DOHH2 (cell line): Measurements from ENCODE around the gene CPA5.

Experiments used
- H3F3A ChIP-seq: fragments of 200-600 bp; sonication (generic), shearing (Covaris generic); 2 replicates; pipeline ENCODE4 v1.6.0; 2016; ENCODE audit warnings: antibody characterized with exemption, mild to moderate bottlenecking; ENCODE audit not compliant: control insufficient read depth, insufficient read depth
- H3K27ac ChIP-seq: fragments of 200-600 bp; sonication (generic); 2 replicates; pipeline ENCODE4 v1.5.1; 2014; ENCODE audit warnings: low read depth, mild to moderate bottlenecking, low read length, moderate library complexity
- H3K27me3 ChIP-seq: fragments of 200-600 bp; sonication (generic); 2 replicates; pipeline ENCODE4 v1.6.1; 2014; ENCODE audit warnings: mild to moderate bottlenecking, low read length, mixed read lengths; ENCODE audit not compliant: control insufficient read depth
- H3K36me3 ChIP-seq: fragments of 200-600 bp; sonication (generic); 2 replicates; pipeline ENCODE4 v1.6.1; 2014; ENCODE audit warnings: mild to moderate bottlenecking, low read length, moderate library complexity, mixed read lengths; ENCODE audit not compliant: control insufficient read depth
- H3K4me1 ChIP-seq: fragments of 200-600 bp; sonication (generic); 2 replicates; pipeline ENCODE4 v1.6.1; 2014; ENCODE audit warnings: mild to moderate bottlenecking, low read length, mixed read lengths; ENCODE audit not compliant: control insufficient read depth
- H3K4me2 ChIP-seq: fragments of 200-600 bp; sonication (generic); 2 replicates; pipeline ENCODE4 v1.6.0; 2014; ENCODE audit warnings: mild to moderate bottlenecking, low read length, moderate library complexity
- H3K4me3 ChIP-seq: fragments of 200-600 bp; sonication (generic); 2 replicates; pipeline ENCODE4 v1.5.1; 2014; ENCODE audit warnings: mild to moderate bottlenecking, low read length, mixed read lengths
- H3K79me2 ChIP-seq: fragments of 200-600 bp; sonication (generic); 2 replicates; pipeline ENCODE4 v1.6.1; 2014; ENCODE audit warnings: mild to moderate bottlenecking, low read length, mixed read lengths; ENCODE audit not compliant: control insufficient read depth
- H3K9me2 ChIP-seq: fragments of 200-600 bp; sonication (generic); replicated peaks from 2 replicates; pipeline ENCODE4 v1.6.1; 2014; ENCODE audit warnings: mild to moderate bottlenecking, low read length, mixed read lengths; ENCODE audit not compliant: control insufficient read depth
- H3K9me3 ChIP-seq: fragments of 200-600 bp; sonication (generic); 2 replicates; pipeline ENCODE4 v1.6.1; 2014; ENCODE audit warnings: antibody characterized with exemption, low read length, mixed read lengths; ENCODE audit not compliant: control insufficient read depth, insufficient read depth
- H4K20me1 ChIP-seq: fragments of 200-600 bp; sonication (generic); 2 replicates; pipeline ENCODE4 v1.6.0; 2014; ENCODE audit warnings: low read depth, mild to moderate bottlenecking, antibody characterized with exemption, low read length, moderate library complexity; ENCODE audit not compliant: control insufficient read depth, insufficient read depth
- EZH2phosphoT487 ChIP-seq: fragments of 200-600 bp; sonication (generic); IDR thresholded peaks from 2 replicates; pipeline ENCODE4 v1.6.1; 2017; ENCODE audit warnings: borderline replicate concordance, mild to moderate bottlenecking, antibody characterized with exemption, low read length, moderate library complexity, mixed read lengths
- TF ChIP-seq, protein P1 (sequence below): fragments of 200-600 bp; sonication (generic); IDR thresholded peaks from one replicate; pipeline ENCODE4 v1.5.1; 2014; ENCODE audit warnings: antibody characterized with exemption, mild to moderate bottlenecking, low read depth, low read length; ENCODE audit not compliant: poor library complexity, severe bottlenecking

CPA5 gene

DNA sequence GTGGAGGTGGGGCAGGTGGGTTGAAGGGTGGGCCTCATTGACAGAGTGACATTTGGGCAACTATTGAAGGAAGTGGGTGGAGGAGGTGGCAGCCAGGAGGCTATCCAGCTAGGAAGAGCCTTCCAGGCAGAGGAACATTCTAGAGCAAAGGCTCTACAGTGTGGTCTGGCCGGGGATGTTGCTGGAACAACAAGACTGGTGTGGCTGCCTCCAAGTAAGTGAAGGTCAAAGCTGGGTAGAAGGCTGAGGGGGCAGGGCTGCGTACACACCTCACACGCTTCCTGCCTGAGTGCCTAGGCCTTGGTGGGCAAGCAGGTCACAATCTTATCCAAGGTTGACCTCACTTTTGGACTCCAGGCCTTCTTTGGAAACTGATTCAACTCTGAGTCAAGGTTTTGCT lies 42.3 kb downstream of the CPA5 start:
- Histone ChIP-seq H3K4me2 (no peak overlapping the region), H3K36me3 (no peaks in the 10 kb centered on the region), H4K20me1 (no peaks in the 10 kb centered on the region), H3F3A (no peaks in the 10 kb centered on the region), H3K4me3 (no peak overlapping the region), H3K27ac (no peak overlapping the region), H3K9me3 (no peaks in the 10 kb centered on the region), H3K79me2 (no peaks in the 10 kb centered on the region), H3K4me1 (no peaks in the 10 kb centered on the region), H3K9me2 (no peaks in the 10 kb centered on the region), H3K27me3 (no peaks in the 10 kb centered on the region)
- no peak for TF ChIP-seq EZH2phosphoT487
- TF ChIP-seq, protein P1, sequence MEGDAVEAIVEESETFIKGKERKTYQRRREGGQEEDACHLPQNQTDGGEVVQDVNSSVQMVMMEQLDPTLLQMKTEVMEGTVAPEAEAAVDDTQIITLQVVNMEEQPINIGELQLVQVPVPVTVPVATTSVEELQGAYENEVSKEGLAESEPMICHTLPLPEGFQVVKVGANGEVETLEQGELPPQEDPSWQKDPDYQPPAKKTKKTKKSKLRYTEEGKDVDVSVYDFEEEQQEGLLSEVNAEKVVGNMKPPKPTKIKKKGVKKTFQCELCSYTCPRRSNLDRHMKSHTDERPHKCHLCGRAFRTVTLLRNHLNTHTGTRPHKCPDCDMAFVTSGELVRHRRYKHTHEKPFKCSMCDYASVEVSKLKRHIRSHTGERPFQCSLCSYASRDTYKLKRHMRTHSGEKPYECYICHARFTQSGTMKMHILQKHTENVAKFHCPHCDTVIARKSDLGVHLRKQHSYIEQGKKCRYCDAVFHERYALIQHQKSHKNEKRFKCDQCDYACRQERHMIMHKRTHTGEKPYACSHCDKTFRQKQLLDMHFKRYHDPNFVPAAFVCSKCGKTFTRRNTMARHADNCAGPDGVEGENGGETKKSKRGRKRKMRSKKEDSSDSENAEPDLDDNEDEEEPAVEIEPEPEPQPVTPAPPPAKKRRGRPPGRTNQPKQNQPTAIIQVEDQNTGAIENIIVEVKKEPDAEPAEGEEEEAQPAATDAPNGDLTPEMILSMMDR, result no peak

DNA sequence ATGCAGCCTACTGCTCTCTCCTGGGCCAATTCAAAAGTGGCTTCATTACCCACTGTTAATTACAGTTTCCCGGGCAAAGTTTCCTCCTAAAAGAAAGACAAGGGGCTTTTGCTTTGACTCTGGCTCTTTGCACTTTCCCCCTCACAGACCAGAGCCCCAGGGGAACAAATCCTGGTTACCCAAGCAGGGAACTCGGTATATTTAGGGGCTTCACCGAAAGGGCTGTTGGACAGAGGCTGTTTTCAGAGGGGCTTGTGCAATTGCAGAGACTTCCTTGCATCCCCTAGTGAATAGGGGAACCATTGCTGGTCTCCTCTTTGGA lies 42.7 kb downstream of the CPA5 start:
- no peak overlapping the region for H3K27ac ChIP-seq
- H3K4me3 ChIP-seq, result no peak overlapping the region
- no peaks in the 10 kb centered on the region for H3K9me2 ChIP-seq
- TF ChIP-seq, protein P1, result no peak
- TF ChIP-seq EZH2phosphoT487, result no peak
- H3F3A ChIP-seq, result no peaks in the 10 kb centered on the region
- no peaks in the 10 kb centered on the region for H4K20me1 ChIP-seq
- H3K27me3 ChIP-seq, result no peaks in the 10 kb centered on the region
- H3K9me3 ChIP-seq, result no peaks in the 10 kb centered on the region
- no peaks in the 10 kb centered on the region for H3K79me2 ChIP-seq
- no peaks in the 10 kb centered on the region for H3K36me3 ChIP-seq
- no peaks in the 10 kb centered on the region for H3K4me1 ChIP-seq
- H3K4me2 ChIP-seq, result no peak overlapping the region

- Histone ChIP-seq H3K27me3 (no peaks in the 10 kb centered on the region), H3K27ac (no peak overlapping the region), H3K4me1 (no peaks in the 10 kb centered on the region), H3K36me3 (no peaks in the 10 kb centered on the region), H3K4me3 (no peak overlapping the region), H3K79me2 (no peaks in the 10 kb centered on the region), H3F3A (no peaks in the 10 kb centered on the region), H3K9me3 (no peaks in the 10 kb centered on the region), H3K9me2 (no peaks in the 10 kb centered on the region), H4K20me1 (no peaks in the 10 kb centered on the region), H3K4me2 (no peak overlapping the region)
- TF ChIP-seq, protein P1, result no peak
- TF ChIP-seq EZH2phosphoT487, result no peak
These were observed 43.2 kb downstream of the CPA5 start for GRCh38 chr7:130387628-130388403.
